GM12891 (cell line): ENCODE measurements around the gene TRAT1.

Experiments used
- POLR2A ChIP-seq: IDR thresholded peaks from 2 replicates; pipeline ENCODE4 v1.6.1; 2011; ENCODE audit warnings: low read depth, low read length, control low read depth
- POLR2AphosphoS5 ChIP-seq: IDR thresholded peaks from 2 replicates; pipeline ENCODE4 v1.6.1; 2011; ENCODE audit warnings: low read depth, low read length, control low read depth
- POU2F2 ChIP-seq: IDR thresholded peaks from 2 replicates; pipeline ENCODE4 v1.6.1; 2011; ENCODE audit warnings: low read depth, mild to moderate bottlenecking, control low read depth, low read length, moderate library complexity
- SPI1 ChIP-seq: IDR thresholded peaks from 2 replicates; pipeline ENCODE4 v1.6.1; 2011; ENCODE audit warnings: low read depth, low read length, control low read depth
- TAF1 ChIP-seq: IDR thresholded peaks from 2 replicates; pipeline ENCODE4 v1.6.1; 2011; ENCODE audit warnings: low read depth, low read length, control low read depth

DNA sequence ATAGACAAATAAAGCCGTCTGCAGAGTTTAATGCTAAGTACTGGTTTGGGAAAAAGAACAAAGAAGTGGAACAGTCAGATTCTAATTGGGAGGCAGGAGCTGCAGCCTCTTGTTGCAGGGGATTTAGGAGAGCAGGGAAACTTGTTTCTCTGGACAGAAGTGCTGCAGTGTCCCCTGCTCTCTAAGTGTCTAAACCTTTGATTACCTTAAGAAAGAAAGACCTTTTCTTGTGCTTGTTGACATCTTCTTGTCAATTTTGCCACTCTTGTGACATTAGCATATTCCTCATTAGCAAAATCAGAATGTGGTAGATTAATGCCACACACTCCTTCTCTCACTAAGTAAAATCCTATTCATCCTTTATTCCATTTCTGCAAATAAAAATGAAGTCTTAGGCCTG is 38.8 kb downstream of the TRAT1 start:
- TF ChIP-seq POLR2AphosphoS5, result no peak
- TF ChIP-seq POLR2A, result no peak
- no peak for TF ChIP-seq SPI1
- no peak for TF ChIP-seq POU2F2
- no peak for TF ChIP-seq TAF1
